GM18517 (cell line): ENCODE data around the gene TRIM32.

Experiments used
- ATAC-seq: cut with Tn5 transposase; IDR thresholded peaks from one replicate; pipeline ENCODE4 v1.9.1; 2021; ENCODE audit warnings: mild to moderate bottlenecking, moderate library complexity; ENCODE audit not compliant: unreplicated experiment

The TRIM32 gene

DNA sequence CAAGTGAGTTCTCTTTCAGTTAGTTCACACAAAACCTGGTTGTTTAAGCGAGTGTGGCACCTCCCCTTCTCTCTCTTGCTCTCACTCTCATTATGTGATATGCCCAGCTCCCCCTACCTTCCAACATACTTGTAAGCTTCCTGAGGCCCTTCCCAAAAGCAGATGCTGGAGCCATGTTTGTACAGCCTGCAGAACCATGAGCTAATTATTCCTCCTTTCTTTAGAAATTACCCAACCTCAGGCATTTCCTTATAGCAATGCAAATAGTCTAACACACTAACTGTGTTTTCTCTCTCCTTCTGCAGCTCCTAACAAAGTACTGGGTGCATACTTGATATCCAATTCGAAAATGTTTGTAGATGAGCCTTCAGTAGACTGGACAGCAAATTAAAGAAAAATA is 62.7 kb downstream of the TRIM32 start:
- ATAC-seq: no peak

DNA sequence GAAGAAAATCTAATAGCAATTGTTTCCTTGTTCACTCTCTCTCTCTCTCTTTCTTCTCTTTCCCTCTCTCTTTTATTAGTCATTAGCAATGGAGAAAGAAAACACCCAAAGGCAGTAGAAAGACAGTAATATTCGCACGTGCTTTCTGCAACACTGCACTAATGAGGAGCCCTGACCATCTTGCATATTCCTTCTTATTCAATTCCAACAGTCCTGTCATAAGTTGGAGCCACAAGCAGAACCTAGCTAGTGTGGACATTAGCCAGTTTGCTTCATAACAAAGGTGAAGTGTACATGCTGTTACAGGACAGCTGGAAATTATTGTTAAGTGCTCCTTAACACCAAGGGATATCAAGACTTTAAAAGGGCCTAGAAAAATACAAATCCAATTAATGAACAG is 63.4 kb downstream of the TRIM32 start:
- no peak for ATAC-seq
